C4-2B (cell line): Measurements from ENCODE around the gene SETBP1.

Source experiments
- H3K27ac ChIP-seq: fragments of 450-650 bp; 2 replicates; pipeline ENCODE4 v1.5.1; 2017
- CTCF ChIP-seq: fragments of 450-650 bp; conservative IDR thresholded peaks from 2 replicates; pipeline ENCODE4 v1.5.1; 2017; ENCODE audit warnings: mild to moderate bottlenecking
- ZFX ChIP-seq: fragments of 450-650 bp; IDR thresholded peaks from 2 replicates; pipeline ENCODE4 v1.6.1; 2017

SETBP1 gene

GRCh38 chr18:44934901-44935300 lies 254.2 kb downstream of the SETBP1 start:
- no peak overlapping the region for H3K27ac ChIP-seq
- TF ChIP-seq ZFX (no peak), CTCF (no peak)

GRCh38 chr18:44935455-44935854 lies 254.8 kb downstream of the SETBP1 start:
- H3K27ac ChIP-seq, result no peak overlapping the region
- TF ChIP-seq CTCF (no peak), ZFX (no peak)

- no peak overlapping the region for H3K27ac ChIP-seq
- no peak for TF ChIP-seq ZFX
- TF ChIP-seq CTCF, result no peak
Observed at GRCh38 chr18:44936485-44936884, 255.8 kb downstream of the SETBP1 start.

- TF ChIP-seq CTCF, result no peak
- no peak for TF ChIP-seq ZFX
- H3K27ac ChIP-seq, result no peak overlapping the region
Observed at GRCh38 chr18:44937960-44938719, 257.5 kb downstream of the SETBP1 start.

- no peak overlapping the region for H3K27ac ChIP-seq
- TF ChIP-seq CTCF (no peak), ZFX (no peak)
Observed at GRCh38 chr18:44938720-44939665, 258.3 kb downstream of the SETBP1 start.

- H3K27ac ChIP-seq, result no peak overlapping the region
- TF ChIP-seq ZFX (no peak), CTCF (no peak)
Observed at GRCh38 chr18:44941516-44941915, 260.8 kb downstream of the SETBP1 start.

- TF ChIP-seq ZFX (no peak), CTCF (no peak)
- H3K27ac ChIP-seq, result no peak overlapping the region
Observed at GRCh38 chr18:44942073-44942472, 261.4 kb downstream of the SETBP1 start.
